ENCODE measurements around the gene CALD1.

Gene CALD1

GRCh38 chr7:134997214-134997885 is 217.9 kb downstream of the CALD1 start:
- Mint-ChIP-seq H3K27me3 (ENCODE audit: low read depth) (no peaks in the 10 kb centered on the region), H3K4me3 (no peak overlapping the region), H3K9me3 (peaks cover 9% of the 10 kb centered on the region), H3K4me1 (peaks cover 41% of the 10 kb centered on the region), H3K27ac (no peak overlapping the region), H3K36me3 (ENCODE audit: low read depth) (peaks cover 59% of the 10 kb centered on the region)
- TF ChIP-seq, protein P1, sequence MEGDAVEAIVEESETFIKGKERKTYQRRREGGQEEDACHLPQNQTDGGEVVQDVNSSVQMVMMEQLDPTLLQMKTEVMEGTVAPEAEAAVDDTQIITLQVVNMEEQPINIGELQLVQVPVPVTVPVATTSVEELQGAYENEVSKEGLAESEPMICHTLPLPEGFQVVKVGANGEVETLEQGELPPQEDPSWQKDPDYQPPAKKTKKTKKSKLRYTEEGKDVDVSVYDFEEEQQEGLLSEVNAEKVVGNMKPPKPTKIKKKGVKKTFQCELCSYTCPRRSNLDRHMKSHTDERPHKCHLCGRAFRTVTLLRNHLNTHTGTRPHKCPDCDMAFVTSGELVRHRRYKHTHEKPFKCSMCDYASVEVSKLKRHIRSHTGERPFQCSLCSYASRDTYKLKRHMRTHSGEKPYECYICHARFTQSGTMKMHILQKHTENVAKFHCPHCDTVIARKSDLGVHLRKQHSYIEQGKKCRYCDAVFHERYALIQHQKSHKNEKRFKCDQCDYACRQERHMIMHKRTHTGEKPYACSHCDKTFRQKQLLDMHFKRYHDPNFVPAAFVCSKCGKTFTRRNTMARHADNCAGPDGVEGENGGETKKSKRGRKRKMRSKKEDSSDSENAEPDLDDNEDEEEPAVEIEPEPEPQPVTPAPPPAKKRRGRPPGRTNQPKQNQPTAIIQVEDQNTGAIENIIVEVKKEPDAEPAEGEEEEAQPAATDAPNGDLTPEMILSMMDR (IDR thresholded peaks at IDR 0.05; ENCODE audit: unreplicated experiment in 3 of 3) = no peak

- Mint-ChIP-seq H3K9me3 (peaks cover 11% of the 10 kb centered on the region), H3K36me3 (ENCODE audit: low read depth) (peaks cover 52% of the 10 kb centered on the region)
These were observed 219.7 kb downstream of the CALD1 start for GRCh38 chr7:134999136-134999535.

GRCh38 chr7:135001390-135002165 is 222.1 kb downstream of the CALD1 start:
- Mint-ChIP-seq H3K27me3 (ENCODE audit: low read depth) (no peaks in the 10 kb centered on the region), H3K4me3 (no peak overlapping the region), H3K4me1 (peaks cover 5% of the 10 kb centered on the region), H3K27ac (no peak overlapping the region), H3K9me3 (peaks cover 12% of the 10 kb centered on the region), H3K36me3 (ENCODE audit: low read depth) (peaks cover 38% of the 10 kb centered on the region)
- TF ChIP-seq, protein P1 (IDR thresholded peaks at IDR 0.05; ENCODE audit: unreplicated experiment in 3 of 3) = no peak

More at GRCh38 chr7:134999136-134999535, 219.7 kb downstream of the CALD1 start:
- Mint-ChIP-seq H3K27ac (no peak overlapping the region), H3K27me3 (ENCODE audit: low read depth) (no peaks in the 10 kb centered on the region), H3K4me3 (no peak overlapping the region), H3K4me1 (peaks cover 29% of the 10 kb centered on the region)
- TF ChIP-seq, protein P1 (IDR thresholded peaks at IDR 0.05; ENCODE audit: unreplicated experiment in 3 of 3) = no peak

GRCh38 chr7:135012229-135012628 is 232.8 kb downstream of the CALD1 start:
- Mint-ChIP-seq H3K9me3 (peaks cover 5% of the 10 kb centered on the region), H3K36me3 (ENCODE audit: low read depth) (no peaks in the 10 kb centered on the region), H3K27ac (no peak overlapping the region)

More at GRCh38 chr7:135012229-135012628, 232.8 kb downstream of the CALD1 start:
- H3K4me1 Mint-ChIP-seq = no peaks in the 10 kb centered on the region
- no peaks in the 10 kb centered on the region for H3K27me3 Mint-ChIP-seq (ENCODE audit: low read depth)
- TF ChIP-seq, protein P1 (IDR thresholded peaks at IDR 0.05; ENCODE audit: unreplicated experiment in 3 of 3) = no peak
- no peak overlapping the region for H3K4me3 Mint-ChIP-seq
